SK-N-SH treated with all-trans-retinoic acid at 6 μM for 48 hours (cell line): ENCODE data around the gene CLPTM1L.
"Not testable (repeated sequence)": the region's sequence is repeated elsewhere in the genome, so short reads cannot be mapped to it uniquely, and the experiment has no call there.

ENCODE experiments used
- ATAC-seq: fragments of 200-7000 bp; cut with Tn5 transposase; 3 replicates; pipeline ENCODE4 v1.9.1; 2020; ENCODE audit warnings: mild to moderate bottlenecking, moderate library complexity
- BACH2 ChIP-seq: fragments of 250-450 bp; sonication (Bioruptor Pico); IDR thresholded peaks from 2 replicates; pipeline ENCODE4 v1.9.0; 2021; ENCODE audit warnings: mild to moderate bottlenecking, borderline replicate concordance
- CREB5 ChIP-seq: fragments of 250-450 bp; sonication (Bioruptor Pico); IDR thresholded peaks from 2 replicates; pipeline ENCODE4 v1.5.1; 2020; ENCODE audit warnings: low read depth, mild to moderate bottlenecking, moderate library complexity
- CSRNP3 ChIP-seq: fragments of 250-450 bp; sonication (Bioruptor Pico); IDR thresholded peaks from 2 replicates; pipeline ENCODE4 v1.5.1; 2021; ENCODE audit warnings: mild to moderate bottlenecking, moderate library complexity
- ESRRG ChIP-seq: fragments of 250-450 bp; sonication (Bioruptor Pico); IDR thresholded peaks from 2 replicates; pipeline ENCODE4 v1.6.1; 2021; ENCODE audit warnings: mild to moderate bottlenecking
- GLIS3 ChIP-seq: fragments of 250-450 bp; sonication (Bioruptor Pico); IDR thresholded peaks from 2 replicates; pipeline ENCODE4 v1.5.0; 2020; ENCODE audit warnings: mild to moderate bottlenecking, moderate library complexity
- PATZ1 ChIP-seq: fragments of 250-450 bp; sonication (Bioruptor Pico); IDR thresholded peaks from 2 replicates; pipeline ENCODE4 v1.8.0; 2020; ENCODE audit warnings: mild to moderate bottlenecking, moderate library complexity, borderline replicate concordance
- POU6F1 ChIP-seq: fragments of 250-450 bp; sonication (Bioruptor Pico); IDR thresholded peaks from 2 replicates; pipeline ENCODE4 v1.8.0; 2021; ENCODE audit warnings: low read depth, mild to moderate bottlenecking, moderate library complexity, borderline replicate concordance
- PPARA ChIP-seq: fragments of 250-450 bp; sonication (Bioruptor Pico); IDR thresholded peaks from 2 replicates; pipeline ENCODE4 v1.5.0; 2020; ENCODE audit warnings: mild to moderate bottlenecking, borderline replicate concordance
- RARB ChIP-seq: fragments of 250-450 bp; sonication (Bioruptor Pico); IDR thresholded peaks from 2 replicates; pipeline ENCODE4 v1.8.0; 2021; ENCODE audit warnings: mild to moderate bottlenecking, moderate library complexity
- SNAI2 ChIP-seq: fragments of 250-450 bp; sonication (Bioruptor Pico); IDR thresholded peaks from 2 replicates; pipeline ENCODE4 v1.5.0; 2020; ENCODE audit warnings: mild to moderate bottlenecking, moderate library complexity
- TCF4 ChIP-seq: fragments of 250-450 bp; sonication (Bioruptor Pico); IDR thresholded peaks from 2 replicates; pipeline ENCODE4 v1.8.0; 2021; ENCODE audit warnings: mild to moderate bottlenecking, moderate library complexity, borderline replicate concordance
- TSHZ2 ChIP-seq: fragments of 250-450 bp; sonication (Bioruptor Pico); IDR thresholded peaks from 2 replicates; pipeline ENCODE4 v1.5.0; 2020; ENCODE audit warnings: mild to moderate bottlenecking, moderate library complexity
- ZFP3 ChIP-seq: fragments of 250-450 bp; sonication (Bioruptor Pico); IDR thresholded peaks from 2 replicates; pipeline ENCODE4 v1.5.0; 2020; ENCODE audit warnings: mild to moderate bottlenecking, moderate library complexity
- ZNF565 ChIP-seq: fragments of 450-650 bp; formaldehyde crosslinking; conservative IDR thresholded peaks from 2 replicates; pipeline ENCODE4 v1.5.0; 2020; ENCODE audit warnings: low read depth, mild to moderate bottlenecking, moderate library complexity
- ZNF70 ChIP-seq: fragments of 450-650 bp; formaldehyde crosslinking; IDR thresholded peaks from 2 replicates; pipeline ENCODE4 v1.5.0; 2020; ENCODE audit warnings: mild to moderate bottlenecking, moderate library complexity
- ZNF8 ChIP-seq: fragments of 450-650 bp; formaldehyde crosslinking; IDR thresholded peaks from 2 replicates; pipeline ENCODE4 v1.5.0; 2020; ENCODE audit warnings: mild to moderate bottlenecking, moderate library complexity

Gene CLPTM1L

GRCh38 chr5:1276930-1277329 lies 68.0 kb downstream of the CLPTM1L start:
- no peak for ATAC-seq

GRCh38 chr5:1275397-1276391 lies 69.2 kb downstream of the CLPTM1L start:
- not testable (repeated sequence) for ATAC-seq

More at GRCh38 chr5:1276930-1277329, 68.0 kb downstream of the CLPTM1L start:
- TF ChIP-seq CSRNP3 (CRISPR knock-in tag), result no peak
- no peak for TF ChIP-seq ESRRG
- TF ChIP-seq BACH2, result no peak
- no peak for TF ChIP-seq PPARA (CRISPR knock-in tag)
- no peak for TF ChIP-seq TCF4 (CRISPR knock-in tag)
- no peak for TF ChIP-seq GLIS3

GRCh38 chr5:1274471-1274870 lies 70.4 kb downstream of the CLPTM1L start:
- TF ChIP-seq CREB5 (CRISPR knock-in tag) (no peak), ZNF70 (CRISPR knock-in tag) (no peak), SNAI2 (CRISPR knock-in tag) (no peak), POU6F1 (CRISPR knock-in tag) (no peak), PATZ1 (no peak), GLIS3 (no peak), BACH2 (no peak)
- ATAC-seq, result no peak

- TF ChIP-seq CSRNP3 (CRISPR knock-in tag), result no peak
- TF ChIP-seq PPARA (CRISPR knock-in tag), result no peak
- no peak for TF ChIP-seq ZFP3 (CRISPR knock-in tag)
- TF ChIP-seq RARB (CRISPR knock-in tag), result no peak
- no peak for TF ChIP-seq ZNF8
- no peak for TF ChIP-seq ESRRG
- no peak for ATAC-seq
Measured at GRCh38 chr5:1273745-1274144, 71.2 kb downstream of the CLPTM1L start.

GRCh38 chr5:1272201-1272600 lies 72.7 kb downstream of the CLPTM1L start:
- TF ChIP-seq TSHZ2 (CRISPR knock-in tag), result no peak
- no peak for TF ChIP-seq ZNF8
- no peak for TF ChIP-seq PPARA (CRISPR knock-in tag)
- no peak for TF ChIP-seq ZNF565 (CRISPR knock-in tag)
- TF ChIP-seq RARB (CRISPR knock-in tag), result no peak
- no peak for TF ChIP-seq GLIS3
- no peak for ATAC-seq
